Stimulated activated CD4-positive, alpha-beta T cell treated with anti-CD3 and anti-CD28 coated beads, Interleukin-1b, Interleukin-23, amount 100 ng/mL, for 24 hours (primary cell): ENCODE results near the gene TAS2R20.
"Not testable (repeated sequence)": the region's sequence is repeated elsewhere in the genome, so short reads cannot be mapped to it uniquely, and the experiment has no call there.

ENCODE experiments used
- DNase-seq, 4 experiments: peaks; one replicate each; pipeline ENCODE4 v3.0.0-alpha.2; 2020; ENCODE audit warnings: low read depth in 4 of 4, low spot score in 1 of 4

Gene TAS2R20, protein sequence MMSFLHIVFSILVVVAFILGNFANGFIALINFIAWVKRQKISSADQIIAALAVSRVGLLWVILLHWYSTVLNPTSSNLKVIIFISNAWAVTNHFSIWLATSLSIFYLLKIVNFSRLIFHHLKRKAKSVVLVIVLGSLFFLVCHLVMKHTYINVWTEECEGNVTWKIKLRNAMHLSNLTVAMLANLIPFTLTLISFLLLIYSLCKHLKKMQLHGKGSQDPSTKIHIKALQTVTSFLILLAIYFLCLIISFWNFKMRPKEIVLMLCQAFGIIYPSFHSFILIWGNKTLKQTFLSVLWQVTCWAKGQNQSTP

DNA sequence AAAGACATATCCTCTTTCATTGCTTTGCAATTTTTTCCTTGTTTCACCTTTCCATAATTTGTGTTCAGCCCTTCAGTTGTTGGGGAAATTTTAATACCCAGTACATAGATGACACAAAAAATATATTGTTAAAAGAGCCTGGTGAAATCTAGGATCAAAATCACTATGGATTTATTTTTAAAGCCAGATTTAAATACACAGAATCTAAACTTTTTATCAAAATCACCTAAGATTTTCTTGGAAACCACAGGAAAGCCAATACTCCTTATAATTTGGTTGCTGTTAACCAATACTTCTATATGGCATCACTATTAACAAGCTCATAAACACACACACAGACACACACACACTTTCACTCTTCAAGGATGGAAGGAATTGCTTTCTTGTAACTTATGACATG, at the start of gene TAS2R20:
TAS2R20 (minus strand) TSS at position 101 of the 400 bp plus-strand sequence. CDS start 429 bp downstream, outside the sequence.
- no peak for DNase-seq

DNA sequence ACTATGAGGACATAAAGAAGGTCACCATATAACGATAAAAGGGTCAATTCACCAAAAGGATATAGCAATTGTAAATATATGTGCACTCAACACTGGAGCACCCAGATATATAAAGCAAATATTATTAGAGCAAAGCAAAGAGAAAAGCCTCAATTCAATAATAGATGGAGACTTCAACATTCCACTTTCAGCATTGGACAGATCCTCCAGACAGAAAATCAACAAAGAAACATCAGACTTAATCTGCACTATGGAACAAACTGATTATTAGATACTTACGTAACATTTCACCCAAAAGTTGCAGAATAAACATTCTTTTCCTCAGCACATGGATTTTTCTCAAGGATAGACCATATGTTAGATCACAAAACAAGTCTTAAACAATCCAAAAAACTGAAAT, 43.3 kb upstream of the TAS2R20 start:
- not testable (repeated sequence) for DNase-seq

- DNase-seq = no peak
Observed at GRCh38 chr12:11040162-11040561, 42.1 kb upstream of the TAS2R20 start.

DNA sequence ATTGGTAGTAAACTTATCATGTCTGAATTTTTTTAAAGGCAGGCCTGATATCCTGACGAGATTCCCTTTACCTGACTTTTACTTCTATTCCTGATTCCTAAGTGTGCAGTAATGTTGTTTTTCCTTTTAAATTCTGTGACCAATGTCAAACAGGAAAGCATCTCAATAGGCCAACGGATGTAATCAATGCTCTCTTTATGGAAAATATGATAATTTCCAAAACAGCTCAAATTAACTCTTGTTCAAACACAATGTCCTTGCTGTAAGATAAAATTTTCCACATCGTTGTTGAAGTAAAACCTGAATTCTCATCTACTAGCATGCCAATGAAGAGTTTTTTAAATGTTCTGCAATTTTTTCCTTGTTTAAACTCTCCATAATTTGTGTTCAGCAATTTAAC, 41.1 kb upstream of the TAS2R20 start:
- no peak for DNase-seq

DNA sequence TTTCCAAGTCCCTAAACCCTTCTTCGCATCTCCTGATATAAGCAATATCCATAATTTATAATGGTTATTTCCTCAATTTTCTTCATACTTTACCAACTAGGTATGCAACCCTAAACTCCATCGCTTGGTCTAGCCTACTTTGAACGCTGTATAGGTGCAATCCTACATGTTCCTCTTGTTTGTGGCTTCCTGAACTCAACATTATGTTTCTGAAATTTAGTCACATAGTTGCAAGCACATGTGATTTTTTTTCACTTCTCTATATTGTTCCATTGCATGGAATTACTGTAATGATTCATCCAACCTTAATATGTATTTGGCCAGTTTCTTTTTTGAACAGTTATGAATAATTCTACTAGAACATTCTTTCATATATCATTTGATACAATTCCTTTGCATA, 35.9 kb upstream of the TAS2R20 start:
- not testable (repeated sequence) for DNase-seq

GRCh38 chr12:11031307-11031706, 33.2 kb upstream of the TAS2R20 start, which contains the start of gene TAS2R31:
TSS of gene TAS2R31 (minus strand) at chr12:11031407. CDS start at chr12:11031335, 72 bp downstream.
- no peak for DNase-seq

- no peak for DNase-seq
Observed at GRCh38 chr12:11026118-11026517, 28.0 kb upstream of the TAS2R20 start.

- no peak for DNase-seq
Observed at GRCh38 chr12:11023387-11023786, 25.3 kb upstream of the TAS2R20 start.

DNA sequence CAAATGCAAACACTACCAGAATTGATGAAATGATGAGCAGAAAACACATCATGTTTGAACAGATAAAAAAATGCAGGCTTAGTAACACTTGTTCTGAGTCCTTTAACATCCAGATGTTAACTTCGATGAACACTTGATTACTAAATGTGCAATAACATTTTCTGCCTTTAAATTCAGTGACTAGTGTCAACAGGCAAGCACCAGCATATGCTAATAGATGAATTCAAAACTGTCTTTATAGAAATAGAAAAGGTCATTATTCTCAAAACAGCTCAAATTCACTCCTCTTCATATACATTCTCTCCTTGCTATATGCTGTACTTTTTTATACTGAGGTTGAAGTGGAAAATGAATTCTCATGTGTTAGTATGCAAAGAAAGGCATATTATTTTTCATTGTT, 24.4 kb upstream of the TAS2R20 start, which contains the start of gene TAS2R19:
TAS2R19 (minus strand) TSS at position 101 of the 400 bp plus-strand sequence; CDS start at position 52, 49 bp downstream.
- no peak for DNase-seq

DNA sequence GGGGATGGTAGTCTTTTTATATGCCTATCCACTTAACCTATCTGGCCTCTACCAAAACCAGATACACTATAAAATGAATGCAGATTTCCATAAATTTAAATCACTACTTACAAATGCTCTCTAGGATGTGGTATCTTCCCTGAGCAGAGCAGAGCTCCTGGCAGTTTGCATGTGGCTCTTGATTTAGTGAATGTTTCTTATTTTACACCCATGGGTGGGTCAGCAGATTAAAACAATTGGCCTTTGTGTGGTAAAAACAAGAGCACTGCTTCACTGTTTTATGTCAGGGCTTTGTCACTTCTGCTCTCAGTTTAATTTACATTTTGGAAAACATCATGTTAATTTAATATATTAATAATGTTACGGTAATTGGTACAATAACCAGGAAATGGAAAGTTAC, 18.8 kb upstream of the TAS2R20 start:
- no peak for DNase-seq

DNA sequence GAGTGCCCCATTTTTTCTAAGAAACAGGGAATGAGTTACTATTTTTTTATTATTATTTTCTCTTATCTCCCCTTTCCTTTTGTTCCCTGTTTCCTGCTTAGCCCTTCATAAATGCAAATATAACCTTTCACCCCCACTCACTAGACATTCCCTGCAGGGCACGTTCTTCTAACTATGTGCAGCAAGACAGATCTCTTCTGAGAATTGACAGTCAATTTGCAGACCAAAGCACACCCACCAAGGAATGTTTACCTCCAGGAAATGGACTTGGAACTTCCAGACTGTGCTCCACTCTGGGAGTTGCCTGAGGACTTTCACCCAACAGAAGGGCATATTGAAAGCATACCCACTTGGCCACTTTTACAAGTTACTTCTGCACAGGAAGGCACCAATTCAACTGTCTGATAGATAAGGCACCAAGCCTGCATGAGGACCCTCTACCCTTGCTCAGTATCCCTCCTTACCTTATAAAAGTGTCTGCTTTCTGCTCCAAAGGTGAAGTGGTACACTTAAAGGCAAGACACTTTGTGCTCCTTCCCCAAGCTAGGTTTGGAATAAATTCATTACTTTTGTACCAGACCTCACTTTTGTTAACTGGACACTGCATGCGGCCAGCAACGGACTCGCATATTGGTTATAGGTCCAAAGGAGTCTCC, 17.8 kb upstream of the TAS2R20 start:
- DNase-seq = no peak

DNA sequence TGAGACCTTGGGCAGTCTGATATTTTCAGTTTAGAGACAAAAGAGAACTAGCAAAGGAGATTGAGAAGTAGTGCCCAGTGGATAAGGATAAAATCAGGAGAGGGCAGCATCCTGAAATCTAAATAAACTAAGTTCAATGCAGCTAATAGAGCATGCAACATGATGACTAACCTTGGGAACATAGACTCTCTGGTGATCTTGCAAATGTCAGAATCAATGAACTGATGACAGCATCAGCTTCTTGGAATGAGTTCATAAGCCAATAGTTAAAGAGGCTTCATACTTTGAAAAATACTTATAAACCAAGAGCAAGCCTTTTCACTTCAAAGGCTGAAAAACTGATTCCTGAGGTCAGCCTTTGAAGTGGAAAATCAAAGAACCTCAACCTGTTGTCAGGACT, 16.1 kb upstream of the TAS2R20 start:
- no peak for DNase-seq

GRCh38 chr12:11007608-11008007, 9.5 kb upstream of the TAS2R20 start:
- no peak for DNase-seq

DNA sequence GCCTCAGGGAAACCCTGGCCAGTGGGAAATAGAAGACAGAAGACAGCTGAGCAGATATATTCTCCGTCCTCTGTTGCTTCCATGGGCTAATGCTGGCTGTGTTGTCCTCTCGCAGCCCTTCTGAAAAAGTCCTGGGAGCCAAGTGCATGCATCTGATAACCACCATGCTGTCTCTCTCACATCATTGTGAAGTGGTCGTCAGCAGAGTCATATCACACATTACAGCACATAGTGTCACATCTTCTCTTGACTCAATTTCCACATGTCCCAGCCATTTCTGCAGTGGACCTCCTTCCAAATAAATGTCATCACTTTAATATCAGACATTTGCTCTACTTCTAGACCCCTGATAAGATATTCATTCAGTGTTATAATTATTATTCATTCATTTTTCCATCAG, 3.8 kb downstream of the TAS2R20 start:
- no peak for DNase-seq

- DNase-seq = no peak
Observed at GRCh38 chr12:10989107-10989506, 9.0 kb downstream of the TAS2R20 start.

GRCh38 chr12:10986812-10987211, 11.3 kb downstream of the TAS2R20 start, which contains the start of gene TAS2R50:
TSS of gene TAS2R50 (minus strand) at chr12:10986912. CDS start at chr12:10986860, 52 bp downstream.
- no peak for DNase-seq

DNA sequence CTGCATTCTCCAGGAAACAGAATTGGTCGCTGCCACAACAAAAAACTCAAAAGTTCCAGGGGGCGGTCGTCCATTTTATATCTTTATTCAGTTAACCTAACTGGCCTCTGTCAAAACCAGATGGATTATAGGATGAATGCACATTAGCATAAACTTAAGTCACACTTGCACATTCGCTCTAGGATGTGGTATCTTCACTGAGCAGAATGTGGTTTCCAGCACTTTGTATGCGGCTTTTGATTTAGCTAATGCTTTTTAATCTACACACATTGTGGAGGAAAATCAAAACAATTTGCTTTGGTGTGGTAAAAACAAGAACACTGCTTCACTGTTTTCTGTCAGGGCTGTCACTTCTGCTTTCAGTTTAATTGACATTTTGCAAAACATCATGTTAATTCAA, 15.9 kb downstream of the TAS2R20 start:
- DNase-seq = peak in 2 of 4 experiments; percentile 3

DNA sequence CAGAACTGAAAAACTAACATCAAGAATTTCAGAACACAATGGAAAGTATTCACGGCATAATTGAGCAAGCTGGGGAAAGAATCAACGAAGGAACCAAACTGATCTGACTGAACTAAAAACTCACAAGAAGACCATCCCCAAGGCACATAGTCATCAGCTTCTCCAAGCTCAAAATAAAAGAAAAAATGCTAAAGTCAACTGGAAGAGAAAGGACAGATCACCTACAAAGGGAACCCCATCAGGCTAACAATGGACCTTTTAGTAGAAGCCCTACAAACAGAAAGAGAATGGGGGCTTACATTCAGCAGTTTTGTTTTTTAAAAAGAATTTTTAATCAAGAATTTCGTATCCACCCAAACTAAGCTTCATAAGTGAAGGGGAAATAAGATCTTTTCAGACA, 23.1 kb downstream of the TAS2R20 start:
- no peak for DNase-seq

GRCh38 chr12:10968765-10969456, 29.2 kb downstream of the TAS2R20 start:
- no peak for DNase-seq

- DNase-seq = no peak
Observed at GRCh38 chr12:10967409-10967808, 30.7 kb downstream of the TAS2R20 start.

- DNase-seq = no peak
Observed at GRCh38 chr12:10966314-10966713, 31.8 kb downstream of the TAS2R20 start.

- no peak for DNase-seq
Observed at GRCh38 chr12:10965476-10965875, 32.6 kb downstream of the TAS2R20 start.
